GM18873 (cell line): Measurements from ENCODE around the gene GK2.

Experiments used
- ATAC-seq: cut with Tn5 transposase; IDR thresholded peaks from one replicate; pipeline ENCODE4 v1.9.1; 2021; ENCODE audit warnings: mild to moderate bottlenecking, moderate library complexity, moderate number of reproducible peaks; ENCODE audit not compliant: unreplicated experiment, low FRiP score

GK2 gene

GRCh38 chr4:79390890-79391289 is 17.1 kb downstream of the GK2 start:
- no peak for ATAC-seq

- no peak for ATAC-seq
These were observed 22.4 kb downstream of the GK2 start for GRCh38 chr4:79385641-79386040.

GRCh38 chr4:79381161-79381560 is 26.9 kb downstream of the GK2 start:
- ATAC-seq = no peak

GRCh38 chr4:79370026-79370425 is 38.0 kb downstream of the GK2 start:
- no peak for ATAC-seq

GRCh38 chr4:79367096-79367495 is 40.9 kb downstream of the GK2 start:
- no peak for ATAC-seq

GRCh38 chr4:79366422-79366821 is 41.6 kb downstream of the GK2 start:
- no peak for ATAC-seq

- ATAC-seq = no peak
These were observed 44.0 kb downstream of the GK2 start for GRCh38 chr4:79364061-79364460.

- no peak for ATAC-seq
These were observed 45.4 kb downstream of the GK2 start for GRCh38 chr4:79362626-79363025.

- no peak for ATAC-seq
These were observed 48.0 kb downstream of the GK2 start for GRCh38 chr4:79360006-79360405.

- ATAC-seq = no peak
These were observed 49.6 kb downstream of the GK2 start for GRCh38 chr4:79358438-79358837.

- ATAC-seq = no peak
These were observed 50.7 kb downstream of the GK2 start for GRCh38 chr4:79357365-79357764.
